Measurements from ENCODE around the gene TIMP2. TPM values are rescaled to one million over a fixed set of nuclear protein-coding genes. Genes with fewer than 3 reads are reported as not detected.

Gene TIMP2
- total and polyA plus RNA-seq, 2 donors from 2014 or later: 72.1 to 172 TPM

- Histone ChIP-seq H3K27ac (ENCODE audit: low read depth in 2 of 2, low read length in 2 of 2) (no peak overlapping the region), H3K4me1 (ENCODE audit: control insufficient read depth in 2 of 3, insufficient read depth in 2 of 3, low read depth in 1 of 3, low read length in 3 of 3) (peaks cover 0 to 6% (median 3%) of the 10 kb centered on the region in 3 donors), H3K9ac (ENCODE audit: low read length in 3 of 3) (no peak overlapping the region), H3K36me3 (ENCODE audit: control insufficient read depth in 2 of 3, insufficient read depth in 3 of 3, low read length in 3 of 3) (no peaks in the 10 kb centered on the region), H3K27me3 (ENCODE audit: control insufficient read depth, insufficient read depth, low read length) (no peaks in the 10 kb centered on the region), H3K4me3 (ENCODE audit: low read length in 3 of 3) (no peak overlapping the region), H3K9me3 (ENCODE audit: control insufficient read depth in 2 of 3, insufficient read depth in 1 of 3, low read length in 3 of 3) (no peaks in the 10 kb centered on the region)
- no peak for FAIRE-seq
- no peak for TF ChIP-seq CTCF (IDR thresholded peaks at IDR 0.05; ENCODE audit: borderline replicate concordance, extremely low read depth, insufficient read depth)
- intact Hi-C loops (cut with DNase I): no loop called here
- no peak for DNase-seq
Observed at GRCh38 chr17:78889531-78889930, 35.7 kb downstream of the TIMP2 start.

- no peak for DNase-seq
- H3K36me3 ChIP-seq (ENCODE audit: control insufficient read depth in 2 of 3, insufficient read depth in 3 of 3, low read length in 3 of 3): no peaks in the 10 kb centered on the region
- H3K27me3 ChIP-seq (ENCODE audit: control insufficient read depth, insufficient read depth, low read length): no peaks in the 10 kb centered on the region
- peaks cover 0 to 11% (median 4%) of the 10 kb centered on the region in 3 donors for H3K4me1 ChIP-seq (ENCODE audit: control insufficient read depth in 2 of 3, insufficient read depth in 2 of 3, low read depth in 1 of 3, low read length in 3 of 3)
- no peak overlapping the region for H3K27ac ChIP-seq (ENCODE audit: low read depth in 2 of 2, low read length in 2 of 2)
- no peaks in the 10 kb centered on the region for H3K9me3 ChIP-seq (ENCODE audit: control insufficient read depth in 2 of 3, insufficient read depth in 1 of 3, low read length in 3 of 3)
- no peak for FAIRE-seq
- no peak for TF ChIP-seq CTCF (IDR thresholded peaks at IDR 0.05; ENCODE audit: borderline replicate concordance, extremely low read depth, insufficient read depth)
- H3K9ac ChIP-seq (ENCODE audit: low read length in 3 of 3): no peak overlapping the region
- no peak overlapping the region for H3K4me3 ChIP-seq (ENCODE audit: low read length in 3 of 3)
- intact Hi-C loops (cut with DNase I): no loop called here
Observed at GRCh38 chr17:78888941-78889518, 36.2 kb downstream of the TIMP2 start.

GRCh38 chr17:78886954-78887353, 38.2 kb downstream of the TIMP2 start:
- FAIRE-seq (no peak), DNase-seq (no peak)
- Histone ChIP-seq H3K4me1 (ENCODE audit: control insufficient read depth in 2 of 3, insufficient read depth in 2 of 3, low read depth in 1 of 3, low read length in 3 of 3) (peaks cover 0 to 24% (median 4%) of the 10 kb centered on the region in 3 donors), H3K9me3 (ENCODE audit: control insufficient read depth in 2 of 3, insufficient read depth in 1 of 3, low read length in 3 of 3) (no peaks in the 10 kb centered on the region), H3K4me3 (ENCODE audit: low read length in 3 of 3) (no peak overlapping the region), H3K9ac (ENCODE audit: low read length in 3 of 3) (no peak overlapping the region), H3K27me3 (ENCODE audit: control insufficient read depth, insufficient read depth, low read length) (no peaks in the 10 kb centered on the region), H3K27ac (ENCODE audit: low read depth in 2 of 2, low read length in 2 of 2) (no peak overlapping the region), H3K36me3 (ENCODE audit: control insufficient read depth in 2 of 3, insufficient read depth in 3 of 3, low read length in 3 of 3) (no peaks in the 10 kb centered on the region)
- intact Hi-C loops (cut with DNase I): no loop called here
- no peak for TF ChIP-seq CTCF (IDR thresholded peaks at IDR 0.05; ENCODE audit: borderline replicate concordance, extremely low read depth, insufficient read depth)

GRCh38 chr17:78885956-78886355, 39.2 kb downstream of the TIMP2 start:
- no peak for TF ChIP-seq CTCF (IDR thresholded peaks at IDR 0.05; ENCODE audit: borderline replicate concordance, extremely low read depth, insufficient read depth)
- intact Hi-C loops (cut with DNase I): no loop called here
- FAIRE-seq: no peak
- Histone ChIP-seq H3K27me3 (ENCODE audit: control insufficient read depth, insufficient read depth, low read length) (no peaks in the 10 kb centered on the region), H3K36me3 (ENCODE audit: control insufficient read depth in 2 of 3, insufficient read depth in 3 of 3, low read length in 3 of 3) (no peaks in the 10 kb centered on the region), H3K9me3 (ENCODE audit: control insufficient read depth in 2 of 3, insufficient read depth in 1 of 3, low read length in 3 of 3) (no peaks in the 10 kb centered on the region), H3K4me1 (ENCODE audit: control insufficient read depth in 2 of 3, insufficient read depth in 2 of 3, low read depth in 1 of 3, low read length in 3 of 3) (peaks cover 0 to 24% (median 4%) of the 10 kb centered on the region in 3 donors), H3K9ac (ENCODE audit: low read length in 3 of 3) (no peak overlapping the region), H3K27ac (ENCODE audit: low read depth in 2 of 2, low read length in 2 of 2) (no peak overlapping the region), H3K4me3 (ENCODE audit: low read length in 3 of 3) (no peak overlapping the region)
- DNase-seq: no peak

Measured in kidney (tissue), 14 donors.